Measurements from ENCODE around the gene DNAH10.

DNA sequence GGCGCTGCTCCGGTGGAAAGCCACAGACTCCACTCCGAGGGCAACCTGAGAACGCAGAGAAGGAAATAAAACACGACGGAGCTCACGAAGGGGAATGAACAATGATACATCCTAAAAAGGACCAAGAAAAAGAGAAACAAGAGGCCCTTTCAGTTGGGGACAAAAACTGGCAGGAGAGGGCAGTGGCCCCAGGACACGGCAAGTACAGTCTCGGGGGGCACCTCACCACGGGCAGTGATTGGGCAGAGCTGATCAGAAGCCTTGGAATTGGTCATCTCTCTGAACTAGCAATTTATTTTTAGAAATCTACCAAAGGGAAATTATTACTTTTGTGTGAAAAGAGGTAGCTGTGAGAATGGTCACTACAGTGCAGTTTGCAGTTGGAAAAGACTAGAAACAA lies 182.6 kb downstream of the DNAH10 start:
- TF ChIP-seq ZNF232 (CRISPR knock-in tag; IDR thresholded peaks at IDR 0.05) (no peak), ZBTB21 (CRISPR knock-in tag; IDR thresholded peaks at IDR 0.05; ENCODE audit: borderline replicate concordance) (no peak)
- TF ChIP-seq, protein P1, sequence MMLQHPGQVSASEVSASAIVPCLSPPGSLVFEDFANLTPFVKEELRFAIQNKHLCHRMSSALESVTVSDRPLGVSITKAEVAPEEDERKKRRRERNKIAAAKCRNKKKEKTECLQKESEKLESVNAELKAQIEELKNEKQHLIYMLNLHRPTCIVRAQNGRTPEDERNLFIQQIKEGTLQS (CRISPR knock-in tag; conservative IDR thresholded peaks at IDR 0.05): no peak
- TF ChIP-seq, protein P2, sequence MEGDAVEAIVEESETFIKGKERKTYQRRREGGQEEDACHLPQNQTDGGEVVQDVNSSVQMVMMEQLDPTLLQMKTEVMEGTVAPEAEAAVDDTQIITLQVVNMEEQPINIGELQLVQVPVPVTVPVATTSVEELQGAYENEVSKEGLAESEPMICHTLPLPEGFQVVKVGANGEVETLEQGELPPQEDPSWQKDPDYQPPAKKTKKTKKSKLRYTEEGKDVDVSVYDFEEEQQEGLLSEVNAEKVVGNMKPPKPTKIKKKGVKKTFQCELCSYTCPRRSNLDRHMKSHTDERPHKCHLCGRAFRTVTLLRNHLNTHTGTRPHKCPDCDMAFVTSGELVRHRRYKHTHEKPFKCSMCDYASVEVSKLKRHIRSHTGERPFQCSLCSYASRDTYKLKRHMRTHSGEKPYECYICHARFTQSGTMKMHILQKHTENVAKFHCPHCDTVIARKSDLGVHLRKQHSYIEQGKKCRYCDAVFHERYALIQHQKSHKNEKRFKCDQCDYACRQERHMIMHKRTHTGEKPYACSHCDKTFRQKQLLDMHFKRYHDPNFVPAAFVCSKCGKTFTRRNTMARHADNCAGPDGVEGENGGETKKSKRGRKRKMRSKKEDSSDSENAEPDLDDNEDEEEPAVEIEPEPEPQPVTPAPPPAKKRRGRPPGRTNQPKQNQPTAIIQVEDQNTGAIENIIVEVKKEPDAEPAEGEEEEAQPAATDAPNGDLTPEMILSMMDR (IDR thresholded peaks at IDR 0.05): no peak
